NCI-H2227 (cell line): ENCODE measurements around the gene KIRREL1.
"Not testable (repeated sequence)": the region's sequence is repeated elsewhere in the genome, so short reads cannot be mapped to it uniquely, and the experiment has no call there.

Source experiments
- DNase-seq: peaks from one replicate; lab custom pipeline; 2025; ENCODE audit not compliant: unreplicated experiment; lab: John Stamatoyannopoulos, UW

The KIRREL1 gene

DNA sequence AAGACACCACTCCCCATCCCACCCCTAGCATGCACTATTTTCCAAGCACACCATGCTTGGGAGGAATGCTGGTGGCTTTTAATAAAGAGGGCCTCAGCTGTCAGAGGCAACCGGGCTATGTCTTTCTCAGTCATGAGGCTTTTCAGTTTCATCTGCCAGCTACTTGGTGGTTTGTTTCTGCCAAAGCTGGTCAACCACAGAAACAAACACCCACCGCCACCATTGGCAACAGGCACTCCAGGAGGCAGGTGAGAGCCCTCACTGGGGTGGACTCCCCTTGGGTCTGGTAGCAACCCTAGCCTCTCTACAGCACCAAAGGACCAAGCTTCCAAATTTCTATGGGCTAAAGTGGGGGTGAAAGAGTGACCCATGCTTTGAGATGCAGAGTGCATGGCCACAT, 133.0 kb downstream of the KIRREL1 start:
- no peak for DNase-seq

- DNase-seq = not testable (repeated sequence)
Observed at GRCh38 chr1:158128531-158128930, 135.1 kb downstream of the KIRREL1 start.

GRCh38 chr1:158131217-158131616, 137.8 kb downstream of the KIRREL1 start:
- no peak for DNase-seq

DNA sequence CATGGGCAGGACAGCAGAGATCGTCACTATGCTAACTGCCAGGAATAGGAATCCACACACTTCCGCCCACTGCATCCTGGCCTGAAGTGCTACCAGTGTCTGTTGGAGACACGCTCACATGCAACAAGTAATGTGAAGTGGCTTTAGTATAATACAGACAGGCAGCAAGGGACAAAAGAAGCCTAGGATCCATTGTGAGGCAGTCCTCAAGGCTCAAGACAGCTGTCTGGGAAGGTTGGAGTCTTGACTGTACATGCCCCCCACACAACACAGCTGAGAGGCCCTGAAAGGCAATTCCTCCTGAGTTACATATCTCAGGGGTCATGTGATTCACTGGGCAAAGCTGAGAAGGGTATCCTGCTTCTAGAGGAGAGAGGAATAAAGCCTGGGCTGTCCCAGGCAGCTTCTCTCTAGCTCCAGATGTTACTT, 147.3 kb downstream of the KIRREL1 start:
- no peak for DNase-seq

DNA sequence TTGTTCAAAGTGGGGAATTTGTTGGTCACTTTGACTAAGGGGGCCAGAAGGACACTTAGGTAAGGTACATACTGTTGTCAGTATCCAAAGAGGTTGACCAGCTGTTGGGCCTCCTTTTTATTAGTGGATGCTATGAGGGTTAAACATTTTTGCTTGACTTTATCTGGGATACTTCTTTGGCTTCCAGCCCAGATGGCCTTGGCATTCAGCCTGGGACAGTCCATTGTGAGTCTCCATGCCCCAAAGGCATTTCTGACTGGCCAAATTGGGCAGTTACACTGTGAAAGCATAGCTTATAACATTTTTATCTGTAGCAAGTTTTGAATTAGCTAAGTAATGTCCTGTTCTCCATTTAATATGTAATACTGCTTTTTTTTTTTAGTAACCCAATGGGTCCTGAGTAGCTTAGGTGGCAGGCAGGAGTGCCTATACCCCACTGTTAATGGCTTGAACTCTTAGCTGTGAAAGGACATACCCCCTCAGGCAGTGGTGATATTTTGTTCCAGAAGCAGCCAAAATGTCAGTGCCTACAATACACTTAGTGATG, 151.8 kb downstream of the KIRREL1 start:
- DNase-seq = no peak

GRCh38 chr1:158146165-158146564, 152.7 kb downstream of the KIRREL1 start:
- DNase-seq = no peak

DNA sequence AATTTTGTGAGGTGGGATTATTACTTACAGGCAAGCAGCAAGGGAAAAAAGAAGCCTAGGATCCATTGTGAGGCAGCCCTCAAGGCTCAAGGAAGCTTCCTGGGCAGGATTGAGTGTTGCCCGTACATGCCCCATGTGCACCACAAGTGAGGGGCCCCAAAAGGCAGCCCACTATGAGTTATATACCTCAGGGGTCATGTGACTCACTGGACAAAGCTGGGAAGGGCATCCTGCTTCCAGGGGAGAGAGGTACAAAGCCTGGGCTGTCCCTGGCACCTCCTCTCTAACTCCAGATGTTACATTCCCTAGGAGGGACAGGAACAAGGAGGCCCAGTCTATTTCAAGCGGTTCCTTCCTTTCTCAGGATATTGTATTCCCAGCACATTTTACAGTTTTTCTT, 153.3 kb downstream of the KIRREL1 start:
- no peak for DNase-seq

- no peak for DNase-seq
Observed at GRCh38 chr1:158147401-158147800, 154.0 kb downstream of the KIRREL1 start.

DNA sequence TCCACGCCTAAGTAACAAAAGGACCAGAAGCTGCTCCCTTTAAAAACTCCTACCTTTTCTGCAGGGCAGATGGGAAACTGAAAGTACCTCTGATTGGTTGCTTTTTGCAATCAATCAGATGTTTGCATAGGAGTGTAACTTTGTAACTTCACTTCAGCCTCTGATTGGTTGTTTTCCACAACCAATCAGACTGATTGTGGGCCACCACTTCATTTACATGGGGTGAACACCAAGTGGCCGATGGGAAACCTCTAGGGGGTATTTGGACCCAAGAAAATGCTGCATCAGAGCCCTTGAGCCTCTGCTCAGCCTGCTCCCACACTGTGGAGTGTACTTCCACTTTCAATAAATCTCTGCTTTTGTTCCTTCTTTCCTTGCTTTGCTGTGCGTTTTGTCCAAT, 154.4 kb downstream of the KIRREL1 start:
- DNase-seq = no peak

- no peak for DNase-seq
Observed at GRCh38 chr1:158148468-158148867, 155.0 kb downstream of the KIRREL1 start.

- no peak for DNase-seq
Observed at GRCh38 chr1:158149175-158149574, 155.7 kb downstream of the KIRREL1 start.
